GM23248 (cell line): ENCODE data around the gene ZNF816. TPM values are rescaled to one million over a fixed set of nuclear protein-coding genes. Genes with fewer than 3 reads are reported as not detected.
"Not testable (repeated sequence)": the region's sequence is repeated elsewhere in the genome, so short reads cannot be mapped to it uniquely, and the experiment has no call there.

Experiments
- DNase-seq: peaks from one replicate; pipeline ENCODE4 v3.0.0-alpha.2; 2015
- H2AFZ ChIP-seq: fragments of 200-600 bp; sonication (generic); 2 replicates; pipeline ENCODE4 v1.6.1; 2016; ENCODE audit warnings: antibody characterized with exemption
- H3F3A ChIP-seq: fragments of 200-600 bp; sonication (generic); 2 replicates; pipeline ENCODE4 v1.6.1; 2016; ENCODE audit warnings: mild to moderate bottlenecking, antibody characterized with exemption, mixed run types; ENCODE audit not compliant: insufficient read depth
- H3K27ac ChIP-seq: fragments of 200-600 bp; sonication (generic); 2 replicates; pipeline ENCODE4 v1.5.1; 2016; ENCODE audit warnings: mild to moderate bottlenecking
- H3K27me3 ChIP-seq: fragments of 200-600 bp; sonication (generic); replicated peaks from 2 replicates; pipeline ENCODE4 v1.6.1; 2016; ENCODE audit warnings: mild to moderate bottlenecking; ENCODE audit not compliant: insufficient read depth
- H3K36me3 ChIP-seq: fragments of 200-600 bp; sonication (generic); 2 replicates; pipeline ENCODE4 v1.6.1; 2016; ENCODE audit warnings: low read depth, mild to moderate bottlenecking
- H3K4me1 ChIP-seq: fragments of 200-600 bp; sonication (generic); 2 replicates; pipeline ENCODE4 v1.6.1; 2016; ENCODE audit warnings: mild to moderate bottlenecking; ENCODE audit not compliant: insufficient read depth
- H3K4me2 ChIP-seq: fragments of 200-600 bp; sonication (generic); one replicate; pipeline ENCODE4 v1.6.1; 2016; ENCODE audit warnings: mild to moderate bottlenecking; ENCODE audit not compliant: unreplicated experiment
- H3K4me3 ChIP-seq: fragments of 200-600 bp; sonication (generic); 2 replicates; pipeline ENCODE4 v1.5.1; 2016; ENCODE audit warnings: mild to moderate bottlenecking
- H3K79me2 ChIP-seq: fragments of 200-600 bp; sonication (generic); 2 replicates; pipeline ENCODE4 v1.6.1; 2016; ENCODE audit warnings: mild to moderate bottlenecking; ENCODE audit not compliant: insufficient read depth
- H3K9ac ChIP-seq: fragments of 200-600 bp; sonication (generic); 2 replicates; pipeline ENCODE4 v1.6.1; 2016; ENCODE audit warnings: mild to moderate bottlenecking
- H3K9me2 ChIP-seq: fragments of 200-600 bp; sonication (generic); 2 replicates; pipeline ENCODE4 v1.6.1; 2016; ENCODE audit warnings: mixed run types, mild to moderate bottlenecking, moderate library complexity; ENCODE audit not compliant: insufficient read depth
- H3K9me3 ChIP-seq: fragments of 200-600 bp; sonication (generic); one replicate; pipeline ENCODE4 v1.6.1; 2017; ENCODE audit warnings: low read depth
- H4K20me1 ChIP-seq: fragments of 200-600 bp; sonication (generic); 2 replicates; pipeline ENCODE4 v1.6.0; 2016; ENCODE audit not compliant: insufficient read depth
- EZH2 ChIP-seq: fragments of 200-600 bp; sonication (generic); IDR thresholded peaks from 2 replicates; pipeline ENCODE4 v1.6.1; 2018; ENCODE audit warnings: antibody characterized with exemption, mild to moderate bottlenecking; ENCODE audit not compliant: insufficient read depth, poor library complexity, severe bottlenecking
- EZH2phosphoT487 ChIP-seq: fragments of 200-600 bp; sonication (generic); IDR thresholded peaks from 2 replicates; pipeline ENCODE4 v1.6.1; 2018; ENCODE audit warnings: antibody characterized with exemption, moderate library complexity, mild to moderate bottlenecking, low read depth; ENCODE audit not compliant: insufficient read depth
- WGBS, 2 experiments: methylation state at CpG; one replicate each; pipeline ENCODE4 v1.1.6; 2015 to 2017; ENCODE audit warnings: low lambda C conversion rate in 2 of 2, low coverage in 1 of 2; ENCODE audit errors: missing lambda C conversion rate in 2 of 2; 5-methylcytosine and 5-hydroxymethylcytosine counted together
- in situ Hi-C: fragments of 300-500 bp; cut with MboI; formaldehyde crosslinking; loops from 2 replicates; pipeline ENCODE4 v1.15.0; 2020
- polyA plus RNA-seq: library from polyadenylated mRNA; unstranded; fragments of >200 nt; fragmentation: Nextera tagmentation; extraction: Ambion mirVana; gene quantifications from 2 replicates; pipeline ENCODE4 v1.2.1, GENCODE V29; 2016
- total RNA-seq: library from RNA; depleted of rRNA; stranded (reverse); fragments of >200 nt; shearing (Covaris generic); gene quantifications from 2 replicates; pipeline ENCODE4 v1.2.3, GENCODE V29; 2014

ZNF816 gene
- total and polyA plus RNA-seq, 2 experiments from 2014 or later, result 3.0 to 4.3 TPM

- Histone ChIP-seq H3K27ac (no peak overlapping the region), H3K4me1 (peaks cover 4% of the 10 kb centered on the region; the same call in 1 of the 2 replicates), H3K9me2 (no peaks in the 10 kb centered on the region), H4K20me1 (no peaks in the 10 kb centered on the region), H3K9me3 (peaks cover 10% of the 10 kb centered on the region), H3F3A (peaks cover 3% of the 10 kb centered on the region; the same call in 1 of the 2 replicates), H3K4me3 (no peak overlapping the region), H3K9ac (no peak overlapping the region), H3K36me3 (peaks cover 21% of the 10 kb centered on the region), H3K79me2 (no peaks in the 10 kb centered on the region), H3K4me2 (peak overlapping the region; percentile 42), H2AFZ (no peak overlapping the region), H3K27me3 (no peaks in the 10 kb centered on the region)
- in situ Hi-C loops, result no loop called here
- TF ChIP-seq EZH2phosphoT487 (no peak), EZH2 (no peak)
- 38 to 50% methylated on average over 27 to 39 of the region's 39 CpGs for WGBS, 2 experiments
- peak; percentile 53 for DNase-seq
These were observed 16.1 kb downstream of the ZNF816 start for GRCh38 chr19:52946322-52947310.

GRCh38 chr19:52945652-52946321 is 16.9 kb downstream of the ZNF816 start:
- H3K9me3 ChIP-seq, result peaks cover 5% of the 10 kb centered on the region
- TF ChIP-seq EZH2 (no peak), EZH2phosphoT487 (no peak)

GRCh38 chr19:52944703-52945493 is 17.8 kb downstream of the ZNF816 start:
- H3K4me2 ChIP-seq, result not testable (repeated sequence)

More at GRCh38 chr19:52945652-52946321, 16.9 kb downstream of the ZNF816 start:
- no peak for DNase-seq
- Histone ChIP-seq H3K9ac (no peak overlapping the region), H3K27me3 (no peaks in the 10 kb centered on the region), H3K4me3 (no peak overlapping the region), H3K36me3 (peaks cover 12% of the 10 kb centered on the region), H3K79me2 (no peaks in the 10 kb centered on the region), H3K4me2 (peak overlapping the region; percentile 42), H3F3A (peaks cover 3% of the 10 kb centered on the region; the same call in 1 of the 2 replicates), H2AFZ (no peak overlapping the region), H4K20me1 (no peaks in the 10 kb centered on the region), H3K27ac (no peak overlapping the region), H3K9me2 (no peaks in the 10 kb centered on the region), H3K4me1 (peaks cover 4% of the 10 kb centered on the region; the same call in 1 of the 2 replicates)
- in situ Hi-C loops, result no loop called here
- WGBS, 2 experiments, result 37 to 48% methylated on average over 21 to 24 of the region's 24 CpGs

More at GRCh38 chr19:52944703-52945493, 17.8 kb downstream of the ZNF816 start:
- H3K4me3 ChIP-seq, H4K20me1 ChIP-seq, H3F3A ChIP-seq, H3K27me3 ChIP-seq, H3K9ac ChIP-seq, H3K36me3 ChIP-seq, H3K9me2 ChIP-seq, DNase-seq, H3K79me2 ChIP-seq, H3K9me3 ChIP-seq, H2AFZ ChIP-seq, in situ Hi-C loops, H3K27ac ChIP-seq, H3K4me1 ChIP-seq: not testable (repeated sequence)
- WGBS, 2 experiments, result 90 to 92% methylated on average over 17 of the region's 17 CpGs
